Measurements from ENCODE around the gene PC. TPM values are rescaled to one million over a fixed set of nuclear protein-coding genes. Genes with fewer than 3 reads are reported as not detected.
A peak's percentile ranks its signal among the peaks of the same experiment; 100 is the strongest.

The PC gene
- total RNA-seq, 2 donors from 2014 or later, result 9.1 to 12.7 TPM

- Mint-ChIP-seq H3K9me3 (no peaks in the 10 kb centered on the region), H3K27ac (no peak overlapping the region), H3K4me1 (ENCODE audit: low read depth) (peaks cover 11% of the 10 kb centered on the region), H3K4me3 (no peak overlapping the region), H3K27me3 (ENCODE audit: low read depth) (no peaks in the 10 kb centered on the region), H3K36me3 (ENCODE audit: insufficient read depth in 2 of 2) (no peaks in the 10 kb centered on the region)
- ATAC-seq (replicated peaks in 1 of 2) (no peak), DNase-seq (no peak)
Measured at GRCh38 chr11:66879999-66880398, 78.2 kb downstream of the PC start.

- no peaks in the 10 kb centered on the region for H3K9me3 Mint-ChIP-seq
- H3K4me1 Mint-ChIP-seq (ENCODE audit: low read depth), result peaks cover 11% of the 10 kb centered on the region
- H3K27me3 Mint-ChIP-seq (ENCODE audit: low read depth), result no peaks in the 10 kb centered on the region
- no peak for DNase-seq
- no peak overlapping the region for H3K27ac Mint-ChIP-seq
- H3K36me3 Mint-ChIP-seq (ENCODE audit: insufficient read depth in 2 of 2), result no peaks in the 10 kb centered on the region
- H3K4me3 Mint-ChIP-seq, result no peak overlapping the region
- no peak for ATAC-seq (replicated peaks in 1 of 2)
Measured at GRCh38 chr11:66879583-66879982, 78.6 kb downstream of the PC start.

GRCh38 chr11:66879000-66879399, 79.2 kb downstream of the PC start:
- Mint-ChIP-seq H3K4me3 (no peak overlapping the region), H3K27ac (no peak overlapping the region), H3K27me3 (ENCODE audit: low read depth) (no peaks in the 10 kb centered on the region), H3K36me3 (ENCODE audit: insufficient read depth in 2 of 2) (no peaks in the 10 kb centered on the region), H3K4me1 (ENCODE audit: low read depth) (peaks cover 11% of the 10 kb centered on the region), H3K9me3 (no peaks in the 10 kb centered on the region)
- ATAC-seq (replicated peaks in 1 of 2) (no peak), DNase-seq (no peak)

DNA sequence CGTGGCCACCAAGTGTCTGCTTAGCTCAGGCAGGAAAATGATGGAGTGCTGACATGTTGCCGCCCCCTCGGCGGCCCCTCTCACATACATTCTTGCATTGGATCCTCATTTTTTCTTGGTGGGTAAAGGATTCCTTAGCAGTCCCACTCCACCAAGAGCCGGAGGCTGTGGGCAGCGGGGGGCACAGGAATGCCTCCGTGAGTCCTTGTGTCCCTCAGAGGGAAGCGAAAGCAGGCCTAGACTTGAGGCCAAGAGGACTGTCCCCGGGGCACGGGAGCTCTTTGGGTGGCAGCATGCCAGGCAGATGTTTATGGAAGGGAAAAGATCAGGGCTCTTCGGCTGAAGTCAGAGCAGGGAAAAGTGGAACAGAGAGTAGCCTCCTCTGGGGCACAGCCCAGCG, 79.7 kb downstream of the PC start:
- ATAC-seq (replicated peaks in 1 of 2) (no peak), DNase-seq (no peak)
- Mint-ChIP-seq H3K36me3 (ENCODE audit: insufficient read depth in 2 of 2) (no peaks in the 10 kb centered on the region), H3K27ac (no peak overlapping the region), H3K9me3 (no peaks in the 10 kb centered on the region), H3K4me1 (ENCODE audit: low read depth) (peaks cover 11% of the 10 kb centered on the region), H3K4me3 (no peak overlapping the region), H3K27me3 (ENCODE audit: low read depth) (no peaks in the 10 kb centered on the region)

GRCh38 chr11:66877588-66878385, 80.4 kb downstream of the PC start:
- no peak for DNase-seq
- H3K27me3 Mint-ChIP-seq (ENCODE audit: low read depth), result no peaks in the 10 kb centered on the region
- H3K9me3 Mint-ChIP-seq, result no peaks in the 10 kb centered on the region
- H3K27ac Mint-ChIP-seq, result no peak overlapping the region
- peaks cover 11% of the 10 kb centered on the region for H3K4me1 Mint-ChIP-seq (ENCODE audit: low read depth)
- no peaks in the 10 kb centered on the region for H3K36me3 Mint-ChIP-seq (ENCODE audit: insufficient read depth in 2 of 2)
- ATAC-seq (replicated peaks in 1 of 2), result no peak
- H3K4me3 Mint-ChIP-seq, result no peak overlapping the region

- H3K27ac Mint-ChIP-seq, result no peak overlapping the region
- DNase-seq, result no peak
- no peaks in the 10 kb centered on the region for H3K27me3 Mint-ChIP-seq (ENCODE audit: low read depth)
- no peaks in the 10 kb centered on the region for H3K36me3 Mint-ChIP-seq (ENCODE audit: insufficient read depth in 2 of 2)
- H3K4me1 Mint-ChIP-seq (ENCODE audit: low read depth), result peaks cover 5% of the 10 kb centered on the region
- H3K9me3 Mint-ChIP-seq, result no peaks in the 10 kb centered on the region
- H3K4me3 Mint-ChIP-seq, result no peak overlapping the region
- ATAC-seq (replicated peaks in 1 of 2), result no peak
Measured at GRCh38 chr11:66875378-66875777, 82.8 kb downstream of the PC start.

GRCh38 chr11:66874232-66874631, 84.0 kb downstream of the PC start:
- no peak for DNase-seq
- H3K36me3 Mint-ChIP-seq (ENCODE audit: insufficient read depth in 2 of 2), result no peaks in the 10 kb centered on the region
- H3K27ac Mint-ChIP-seq, result peak overlapping the region; percentile 53
- peaks cover 4% of the 10 kb centered on the region for H3K4me1 Mint-ChIP-seq (ENCODE audit: low read depth)
- H3K27me3 Mint-ChIP-seq (ENCODE audit: low read depth), result no peaks in the 10 kb centered on the region
- no peak for ATAC-seq (replicated peaks in 1 of 2)
- H3K9me3 Mint-ChIP-seq, result no peaks in the 10 kb centered on the region
- no peak overlapping the region for H3K4me3 Mint-ChIP-seq

DNA sequence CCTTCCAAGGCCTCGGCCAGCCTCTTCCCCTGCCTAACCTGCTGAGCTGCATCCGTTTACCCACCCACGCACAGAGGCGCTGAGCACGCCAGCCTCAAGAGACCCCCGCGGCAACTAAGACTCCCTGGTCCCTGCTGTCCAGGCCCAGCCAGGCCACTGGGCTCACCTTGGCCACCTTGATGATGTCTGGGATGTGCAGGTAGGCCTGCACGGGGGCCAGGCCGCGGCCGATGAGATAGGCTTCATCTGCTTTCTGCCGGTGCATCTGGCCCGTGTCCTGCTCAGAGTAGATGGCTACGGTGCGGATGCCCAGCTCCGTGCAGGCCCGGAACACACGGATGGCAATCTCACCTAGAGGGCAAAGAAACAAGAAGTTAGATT, 86.7 kb downstream of the PC start:
- H3K4me1 Mint-ChIP-seq (ENCODE audit: low read depth), result peaks cover 14% of the 10 kb centered on the region
- no peaks in the 10 kb centered on the region for H3K27me3 Mint-ChIP-seq (ENCODE audit: low read depth)
- ATAC-seq (replicated peaks in 1 of 2) (no peak), DNase-seq (no peak)
- H3K4me3 Mint-ChIP-seq, result no peak overlapping the region
- no peaks in the 10 kb centered on the region for H3K36me3 Mint-ChIP-seq (ENCODE audit: insufficient read depth in 2 of 2)
- no peak overlapping the region for H3K27ac Mint-ChIP-seq
- no peaks in the 10 kb centered on the region for H3K9me3 Mint-ChIP-seq

DNA sequence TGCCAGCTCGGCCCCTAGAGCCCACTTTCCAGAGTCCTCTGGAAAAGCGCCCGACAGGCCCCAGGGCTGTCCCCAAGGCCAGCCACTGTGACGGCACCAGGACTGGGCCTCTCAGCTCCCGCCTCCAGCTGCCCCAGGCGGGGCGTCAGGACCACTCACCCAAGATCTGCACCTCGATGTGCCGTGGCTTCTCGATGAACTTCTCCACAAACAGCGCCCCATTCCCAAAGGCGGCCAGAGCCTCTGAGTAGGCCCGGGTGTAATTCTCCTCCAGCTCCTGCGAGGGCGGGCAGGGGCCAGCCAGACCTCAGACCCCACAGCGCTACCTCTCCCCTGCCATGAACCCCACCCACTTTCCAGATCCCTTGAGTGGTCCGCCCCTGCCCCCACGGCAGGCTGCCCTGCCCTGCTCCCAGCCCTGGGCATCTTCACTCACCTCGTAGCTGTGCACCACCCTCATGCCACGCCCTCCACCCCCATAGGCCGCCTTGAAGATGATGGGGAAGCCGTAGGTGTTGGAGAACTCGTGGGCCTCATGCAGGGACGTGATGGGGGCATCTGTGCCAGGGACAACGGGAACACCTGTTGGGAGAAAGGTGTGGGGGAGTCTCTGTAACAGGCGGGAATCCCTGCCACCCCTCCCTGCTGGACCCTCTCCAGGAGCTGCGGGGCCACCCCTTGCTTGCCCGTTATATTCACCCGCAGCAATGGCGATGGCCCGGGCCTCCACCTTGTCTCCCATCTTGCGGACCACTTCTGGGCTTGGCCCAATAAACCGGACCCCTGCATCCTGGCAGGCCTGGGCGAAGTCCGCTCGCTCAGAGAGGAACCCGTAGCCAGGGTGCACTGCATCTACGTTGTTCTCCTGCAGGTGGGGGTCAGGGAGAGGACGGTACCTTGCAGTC, 87.3 kb downstream of the PC start:
- peaks cover 14% of the 10 kb centered on the region for H3K4me1 Mint-ChIP-seq (ENCODE audit: low read depth)
- H3K27ac Mint-ChIP-seq, result no peak overlapping the region
- H3K36me3 Mint-ChIP-seq (ENCODE audit: insufficient read depth in 2 of 2), result no peaks in the 10 kb centered on the region
- no peaks in the 10 kb centered on the region for H3K9me3 Mint-ChIP-seq
- H3K27me3 Mint-ChIP-seq (ENCODE audit: low read depth), result no peaks in the 10 kb centered on the region
- H3K4me3 Mint-ChIP-seq, result no peak overlapping the region
- DNase-seq, result no peak
- no peak for ATAC-seq (replicated peaks in 1 of 2)

GRCh38 chr11:66870131-66870530, 88.1 kb downstream of the PC start:
- H3K4me3 Mint-ChIP-seq, result no peak overlapping the region
- no peak overlapping the region for H3K27ac Mint-ChIP-seq
- no peaks in the 10 kb centered on the region for H3K27me3 Mint-ChIP-seq (ENCODE audit: low read depth)
- no peak for ATAC-seq (replicated peaks in 1 of 2)
- no peaks in the 10 kb centered on the region for H3K9me3 Mint-ChIP-seq
- peaks cover 14% of the 10 kb centered on the region for H3K4me1 Mint-ChIP-seq (ENCODE audit: low read depth)
- no peak for DNase-seq
- no peaks in the 10 kb centered on the region for H3K36me3 Mint-ChIP-seq (ENCODE audit: insufficient read depth in 2 of 2)

GRCh38 chr11:66869567-66869870, 88.7 kb downstream of the PC start:
- Mint-ChIP-seq H3K4me3 (peak overlapping the region in 1 of 2 donors; percentile 54), H3K9me3 (no peaks in the 10 kb centered on the region), H3K4me1 (ENCODE audit: low read depth) (peaks cover 14% of the 10 kb centered on the region), H3K27me3 (ENCODE audit: low read depth) (no peaks in the 10 kb centered on the region), H3K36me3 (ENCODE audit: insufficient read depth in 2 of 2) (no peaks in the 10 kb centered on the region), H3K27ac (no peak overlapping the region)
- DNase-seq, result no peak
- ATAC-seq (replicated peaks in 1 of 2), result no peak

GRCh38 chr11:66868726-66869566, 89.2 kb downstream of the PC start:
- Mint-ChIP-seq H3K27me3 (ENCODE audit: low read depth) (no peaks in the 10 kb centered on the region), H3K27ac (no peak overlapping the region), H3K4me3 (peak overlapping the region; percentile 36 to 54), H3K36me3 (ENCODE audit: insufficient read depth in 2 of 2) (no peaks in the 10 kb centered on the region), H3K9me3 (no peaks in the 10 kb centered on the region), H3K4me1 (ENCODE audit: low read depth) (peaks cover 14% of the 10 kb centered on the region)
- DNase-seq (peak; percentile 83 to 89), ATAC-seq (replicated peaks in 1 of 2) (peak; percentile 94)
